ENCODE results near the gene FOXRED2. TPM values are rescaled to one million over a fixed set of nuclear protein-coding genes. Genes with fewer than 3 reads are reported as not detected.

FOXRED2 gene
- total and polyA plus RNA-seq, 2 of the 8 experiments (the other 6 are each of a cell fraction or from before 2014, with no cell fraction given): 11.5 to 27.8 TPM

- Histone ChIP-seq H3K56ac (replicated peaks; ENCODE audit: insufficient read length, low read depth, low read length) (no peak overlapping the region), H4K5ac (ENCODE audit: insufficient read length, low read depth, low read length) (no peak overlapping the region), H2BK20ac (ENCODE audit: low read length) (no peak overlapping the region; the same call in 1 of the 2 replicates), H4K8ac (ENCODE audit: extremely low read depth, insufficient read depth, low read length) (no peak overlapping the region), H2AFZ (ENCODE audit: low read length) (no peak overlapping the region), H2BK12ac (ENCODE audit: low read depth, low read length) (no peak overlapping the region), H3K79me2 (ENCODE audit: control insufficient read depth in 1 of 2, insufficient read depth in 2 of 2, low read length in 2 of 2) (no peaks in the 10 kb centered on the region), H4K91ac (replicated peaks; ENCODE audit: insufficient read length, low read length) (no peak overlapping the region), H3K4ac (replicated peaks; ENCODE audit: insufficient read length, low read depth, low read length) (no peak overlapping the region), H3K9me3 (ENCODE audit: insufficient read depth in 2 of 2, low read depth in 1 of 2, low read length in 1 of 2) (no peaks in the 10 kb centered on the region), H2BK15ac (ENCODE audit: low read length) (no peak overlapping the region), H3K79me1 (ENCODE audit: low read depth, low read length) (no peaks in the 10 kb centered on the region), H4K20me1 (replicated peaks in 1 of 2; ENCODE audit: control insufficient read depth in 1 of 2, insufficient read depth in 2 of 2, low read length in 2 of 2) (no peaks in the 10 kb centered on the region), H3K36me3 (ENCODE audit: control insufficient read depth in 2 of 4, insufficient read depth in 4 of 4, low read length in 3 of 4) (no peaks in the 10 kb centered on the region), H3K9ac (replicated peaks in 1 of 4; ENCODE audit: extremely low read depth in 1 of 4, low read depth in 3 of 4, low read length in 3 of 4) (no peak overlapping the region), H3K4me3 (ENCODE audit: extremely low read depth in 1 of 4, insufficient read depth in 2 of 4, low read depth in 3 of 4, low read length in 4 of 4) (no peak overlapping the region), H2BK120ac (replicated peaks; ENCODE audit: low read depth, low read length) (no peak overlapping the region), H2BK5ac (ENCODE audit: low read depth, low read length) (no peak overlapping the region), H3K23me2 (ENCODE audit: low read depth, low read length) (no peaks in the 10 kb centered on the region), H3K18ac (ENCODE audit: extremely low read depth, low read length) (no peak overlapping the region), H3K27ac (ENCODE audit: low read depth, low read length) (no peak overlapping the region), H3K23ac (ENCODE audit: insufficient read length) (no peak overlapping the region), H3K27me3 (replicated peaks in 1 of 4; ENCODE audit: control insufficient read depth in 3 of 4, extremely low read depth in 1 of 4, insufficient read depth in 3 of 4, low read length in 3 of 4) (no peaks in the 10 kb centered on the region), H3K14ac (ENCODE audit: insufficient read length) (no peak overlapping the region), H2AK5ac (ENCODE audit: low read depth, low read length) (no peak overlapping the region), H3K4me1 (replicated peaks in 1 of 4; ENCODE audit: control insufficient read depth in 3 of 4, insufficient read depth in 4 of 4, low read length in 3 of 4) (peaks cover 7 to 14% (median 10%) of the 10 kb centered on the region in 4 experiments; a peak in 6 of 7 replicates), H3K4me2 (ENCODE audit: insufficient read depth in 1 of 2, low read depth in 2 of 2, low read length in 2 of 2) (no peak overlapping the region)
- POLR2A ChIA-PET (ENCODE audit: partially characterized antibody): interaction anchor here (0.6 kb wide), 1 partner anchor 21 kb away, joined by 3 read pairs; no protein-coding TSS in a partner anchor
- CTCF ChIA-PET (ENCODE audit: partially characterized antibody): interaction anchor here (0.7 to 1.1 kb wide), 3 partner anchors 17 to 86 kb away, joined by 3 to 5 read pairs (median 3); no protein-coding TSS in a partner anchor
- no peak for DNase-seq (ENCODE audit: low read depth in 1 of 2, low spot score in 2 of 2)
- no peak for FAIRE-seq
- TF ChIP-seq CBX5 (IDR thresholded peaks at IDR 0.05; ENCODE audit: low read depth, low read length): no peak
- TF ChIP-seq RFX5 (IDR thresholded peaks at IDR 0.05; ENCODE audit: borderline replicate concordance, low read depth, low read length): no peak
- TF ChIP-seq SUZ12 (IDR thresholded peaks at IDR 0.05; ENCODE audit: low read length): no peak
- TF ChIP-seq POU5F1 (IDR thresholded peaks at IDR 0.05; ENCODE audit: low read depth, low read length): no peak
- TF ChIP-seq SP4 (IDR thresholded peaks at IDR 0.05; ENCODE audit: low read length): no peak
- TF ChIP-seq CREB1 (IDR thresholded peaks at IDR 0.05): no peak
- no peak for TF ChIP-seq HDAC6 (IDR thresholded peaks at IDR 0.05; ENCODE audit: low read depth, low read length)
- no peak for TF ChIP-seq CHD2 (IDR thresholded peaks at IDR 0.05; ENCODE audit: low read length)
- 93% methylated on average over 6 of the region's 6 CpGs; no CpG with 5 or more reads in 1 of the 2 experiments for WGBS, 2 experiments (ENCODE audit: extremely low coverage in 1 of 2, insufficient coverage in 1 of 2, insufficient read length in 1 of 2, insufficient replicate concordance in 2 of 2, low coverage in 1 of 2, low lambda C conversion rate in 2 of 2, missing lambda C conversion rate in 1 of 2)
These were observed 67.2 kb downstream of the FOXRED2 start for GRCh38 chr22:36439481-36440271.
